Sigmoid colon (tissue), 7 donors: ENCODE measurements around the gene PPP2R2B. TPM values are rescaled to one million over a fixed set of nuclear protein-coding genes. Genes with fewer than 3 reads are reported as not detected.

ENCODE experiments used
- DNase-seq: peaks from one replicate; pipeline ENCODE4 v3.0.0-alpha.2; 2019
- H3K27ac ChIP-seq, 4 donors: fragments of 200-600 bp; sonication (generic); one replicate each; pipeline ENCODE4 v1.5.1; 2016 to 2019; ENCODE audit warnings: mild to moderate bottlenecking in 1 of 4
- H3K27me3 ChIP-seq, 3 donors: fragments of 200-600 bp; sonication (generic); one replicate each; pipeline ENCODE4 v1.5.1; 2019; ENCODE audit warnings: mild to moderate bottlenecking in 1 of 3
- H3K36me3 ChIP-seq, 4 donors: fragments of 200-600 bp; sonication (generic); one replicate each; pipeline ENCODE4 v1.5.1; 2016 to 2019
- H3K4me1 ChIP-seq, 4 donors: fragments of 200-600 bp; sonication (generic); one replicate each; pipeline ENCODE4 v1.5.1; 2017 to 2019
- H3K4me3 ChIP-seq, 4 donors: fragments of 200-600 bp; sonication (generic); one replicate each; pipeline ENCODE4 v1.5.1; 2017 to 2019; ENCODE audit warnings: mild to moderate bottlenecking in 2 of 4, moderate library complexity in 1 of 4
- H3K9me3 ChIP-seq, 4 donors: fragments of 200-600 bp in 3 of 4; sonication (generic) in 3 of 4; one replicate each; pipeline versions ENCODE4 v1.5.1 to v1.6.1; 2013 to 2019
- EP300 ChIP-seq, 4 donors: sonication (generic); formaldehyde crosslinking; IDR thresholded peaks; one replicate each; pipeline ENCODE4 v1.6.1; 2017; ENCODE audit warnings: antibody characterized with exemption in 4 of 4
- POLR2A ChIP-seq, 2 donors: fragments of 450-650 bp; IDR thresholded peaks; one replicate each; pipeline ENCODE4 v1.6.1; 2016; ENCODE audit warnings: antibody characterized with exemption in 2 of 2, mild to moderate bottlenecking in 2 of 2, moderate library complexity in 2 of 2
- POLR2AphosphoS5 ChIP-seq, 4 donors: sonication (generic); formaldehyde crosslinking; IDR thresholded peaks; one replicate each; pipeline ENCODE4 v1.6.1; 2017; ENCODE audit warnings: antibody characterized with exemption in 4 of 4
- WGBS, 2 donors: extraction: QIAGEN DNeasy Blood & Tissue Kit; methylation state at CpG; one replicate each; pipeline ENCODE4 v1.1.7; 2013; 5-methylcytosine and 5-hydroxymethylcytosine counted together
- intact Hi-C: fragments of 100-400 bp; cut with DNase I; formaldehyde crosslinking; loops from one replicate; pipeline ENCODE4 v1.15.1; 2023
- polyA plus RNA-seq, 3 donors: library from polyadenylated mRNA; stranded (reverse); fragments of 200-250 nt; gene quantifications; one replicate each; pipeline ENCODE4 v1.2.3, GENCODE V29; 2013
- total RNA-seq, 4 donors: library from RNA; depleted of rRNA; stranded (reverse); fragments of >200 nt; gene quantifications; one replicate each; pipeline ENCODE4 v1.1.0, GENCODE V29; 2016
- TF ChIP-seq, protein P1 (sequence below), 4 experiments: fragments of 450-650 bp in 3 of 4; fragments of 200-600 bp in 1 of 4; IDR thresholded peaks; one replicate each; pipeline ENCODE4 v1.5.1; 2016 to 2019; ENCODE audit warnings: antibody characterized with exemption in 4 of 4, mild to moderate bottlenecking in 3 of 4, moderate library complexity in 2 of 4
- donor health status: healthy with polysubstance abuse.
- donor health status: Bipolar disorder and iron deficiency.
- donor health status: healthy.

The PPP2R2B gene
- total and polyA plus RNA-seq, 7 donors, result 0.60 to 19.6 (median 7.4) TPM; not detected in 1

DNA sequence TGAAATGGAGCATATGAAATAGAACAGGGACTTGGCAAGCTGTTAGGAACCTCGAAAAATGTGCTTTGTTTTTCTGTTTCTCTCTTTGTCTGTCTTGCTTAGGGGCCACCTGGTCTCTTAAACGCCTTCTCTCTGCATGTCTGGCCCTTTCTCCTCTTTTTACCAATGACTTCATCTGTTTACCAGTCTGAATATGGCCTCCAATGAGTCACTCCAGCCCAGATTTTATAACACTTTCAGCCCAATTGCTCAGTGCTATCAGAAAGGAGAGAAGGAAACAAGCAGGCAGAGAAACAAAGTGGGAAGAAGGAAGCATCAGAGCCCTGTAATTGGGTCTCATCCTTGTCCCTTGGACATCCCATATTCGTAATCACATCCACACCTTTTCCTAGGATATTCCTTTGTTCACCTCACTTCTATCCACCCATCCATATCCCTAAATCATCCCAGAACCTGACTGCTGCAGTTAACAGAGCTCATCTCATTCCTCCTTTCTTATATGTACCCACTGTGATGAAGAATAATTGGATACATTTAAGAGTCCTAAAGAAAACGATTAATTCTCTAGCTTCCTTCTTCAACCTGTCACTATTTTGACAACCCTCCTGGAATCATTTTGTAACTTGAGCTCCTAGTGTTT, 210.8 kb downstream of the PPP2R2B start:
- WGBS, 2 donors, result 12 to 53% methylated on average over 4 of the region's 4 CpGs
- Histone ChIP-seq H3K4me3 (no peak overlapping the region), H3K36me3 (no peaks in the 10 kb centered on the region), H3K4me1 (peaks cover 0 to 22% (median 6%) of the 10 kb centered on the region in 4 donors), H3K27me3 (no peaks in the 10 kb centered on the region), H3K9me3 (no peaks in the 10 kb centered on the region), H3K27ac (peak overlapping the region in 3 of 4 donors; percentile 13 to 69 (median 41))
- TF ChIP-seq POLR2AphosphoS5 (IDR thresholded peaks at IDR 0.05) (peak in 2 of 4 donors; percentile 26 to 32), EP300 (IDR thresholded peaks at IDR 0.05) (no peak)
- intact Hi-C loops, result loop anchor here (10.0 kb wide), 1 partner anchor 297 kb away; no protein-coding TSS in a partner anchor
- DNase-seq, result no peak

DNA sequence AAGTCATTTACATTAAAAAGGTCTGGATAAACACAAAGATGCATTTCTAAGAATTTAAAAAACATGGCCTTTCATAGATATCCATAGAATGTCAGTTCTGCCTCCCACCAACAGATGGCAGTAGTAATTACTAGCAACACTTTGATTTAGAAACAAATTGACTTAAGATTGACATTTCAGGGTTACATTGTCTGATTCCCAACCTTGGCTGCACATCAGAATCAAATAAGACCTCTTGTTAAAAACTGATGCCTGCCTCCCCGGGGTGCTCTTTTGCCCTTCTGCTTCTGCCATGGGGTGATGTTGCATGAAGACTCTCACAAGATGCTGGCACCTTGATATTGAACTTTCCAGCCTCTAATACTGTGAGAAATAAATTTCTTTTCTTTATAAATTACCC, 216.3 kb downstream of the PPP2R2B start:
- Histone ChIP-seq H3K27ac (no peak overlapping the region), H3K4me1 (peaks cover 0 to 11% (median 2%) of the 10 kb centered on the region in 4 donors), H3K36me3 (no peaks in the 10 kb centered on the region), H3K9me3 (no peaks in the 10 kb centered on the region), H3K27me3 (no peaks in the 10 kb centered on the region), H3K4me3 (no peak overlapping the region)
- intact Hi-C loops, result loop anchor here (10.0 kb wide), 1 partner anchor 303 kb away; no protein-coding TSS in a partner anchor
- DNase-seq, result no peak
- no peak for TF ChIP-seq POLR2AphosphoS5 (IDR thresholded peaks at IDR 0.05)
- TF ChIP-seq, protein P1, sequence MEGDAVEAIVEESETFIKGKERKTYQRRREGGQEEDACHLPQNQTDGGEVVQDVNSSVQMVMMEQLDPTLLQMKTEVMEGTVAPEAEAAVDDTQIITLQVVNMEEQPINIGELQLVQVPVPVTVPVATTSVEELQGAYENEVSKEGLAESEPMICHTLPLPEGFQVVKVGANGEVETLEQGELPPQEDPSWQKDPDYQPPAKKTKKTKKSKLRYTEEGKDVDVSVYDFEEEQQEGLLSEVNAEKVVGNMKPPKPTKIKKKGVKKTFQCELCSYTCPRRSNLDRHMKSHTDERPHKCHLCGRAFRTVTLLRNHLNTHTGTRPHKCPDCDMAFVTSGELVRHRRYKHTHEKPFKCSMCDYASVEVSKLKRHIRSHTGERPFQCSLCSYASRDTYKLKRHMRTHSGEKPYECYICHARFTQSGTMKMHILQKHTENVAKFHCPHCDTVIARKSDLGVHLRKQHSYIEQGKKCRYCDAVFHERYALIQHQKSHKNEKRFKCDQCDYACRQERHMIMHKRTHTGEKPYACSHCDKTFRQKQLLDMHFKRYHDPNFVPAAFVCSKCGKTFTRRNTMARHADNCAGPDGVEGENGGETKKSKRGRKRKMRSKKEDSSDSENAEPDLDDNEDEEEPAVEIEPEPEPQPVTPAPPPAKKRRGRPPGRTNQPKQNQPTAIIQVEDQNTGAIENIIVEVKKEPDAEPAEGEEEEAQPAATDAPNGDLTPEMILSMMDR (IDR thresholded peaks at IDR 0.05), result peak in 3 of 4 experiments; percentile 15 to 68 (median 28)
- 89 to 92% methylated on average over 1 of the region's 1 CpG for WGBS, 2 donors

DNA sequence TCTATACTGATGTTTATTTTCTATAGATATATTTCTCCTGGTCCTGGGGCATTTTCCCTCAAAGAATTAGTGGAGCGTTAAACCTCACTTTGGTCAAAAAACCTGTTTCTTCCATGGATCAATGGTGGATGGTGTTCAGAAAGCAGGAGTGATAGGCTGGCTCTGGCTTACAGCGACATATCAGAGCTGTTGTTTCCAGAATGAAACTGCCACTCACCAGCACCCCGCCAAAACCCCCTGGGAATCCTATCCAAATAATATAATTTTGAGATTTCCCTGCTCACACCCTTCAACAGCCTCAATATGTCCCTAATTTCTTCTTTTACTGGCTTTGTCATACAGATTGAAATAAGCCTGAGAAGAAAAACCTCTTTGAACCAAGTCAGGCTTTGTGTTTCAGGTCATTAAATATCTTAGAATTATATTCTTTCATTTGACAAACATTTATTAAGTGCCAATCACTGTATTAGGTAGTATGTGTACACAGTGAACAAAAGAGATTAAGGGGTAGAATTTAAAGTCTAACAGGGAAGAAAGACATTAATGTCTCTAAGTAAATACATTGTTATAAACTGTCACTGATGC, 218.1 kb downstream of the PPP2R2B start:
- Histone ChIP-seq H3K9me3 (no peaks in the 10 kb centered on the region), H3K27ac (no peak overlapping the region), H3K27me3 (no peaks in the 10 kb centered on the region), H3K36me3 (no peaks in the 10 kb centered on the region), H3K4me1 (no peaks in the 10 kb centered on the region), H3K4me3 (no peak overlapping the region)
- no peak for TF ChIP-seq POLR2A (IDR thresholded peaks at IDR 0.05)
- TF ChIP-seq POLR2AphosphoS5 (IDR thresholded peaks at IDR 0.05), result no peak
- TF ChIP-seq EP300 (IDR thresholded peaks at IDR 0.05), result no peak
- TF ChIP-seq, protein P1 (IDR thresholded peaks at IDR 0.05), result no peak
- WGBS, 2 donors, result 86 to 91% methylated on average over 3 of the region's 3 CpGs
- intact Hi-C loops, result loop anchor here (10.0 kb wide), 1 partner anchor 304 kb away; no protein-coding TSS in a partner anchor
- no peak for DNase-seq

DNA sequence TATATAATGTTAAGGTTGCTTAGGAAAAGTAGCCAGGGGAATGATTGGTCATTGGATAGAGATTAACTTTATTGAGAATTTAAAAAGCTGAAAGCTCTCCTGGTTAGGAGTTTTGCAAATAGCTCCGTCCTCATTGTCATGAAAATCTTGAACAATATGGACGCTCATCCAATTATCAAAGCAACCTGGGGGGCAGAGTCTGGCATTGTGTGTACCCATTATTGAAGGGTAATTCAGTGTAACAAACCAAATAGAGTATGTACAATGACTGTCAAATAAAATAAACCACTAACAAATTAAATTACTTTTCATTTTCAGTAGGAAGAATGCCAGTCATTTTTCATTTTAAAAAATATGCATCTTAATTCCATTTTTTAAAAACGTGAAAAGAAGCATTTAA, 218.6 kb downstream of the PPP2R2B start:
- TF ChIP-seq, protein P1 (IDR thresholded peaks at IDR 0.05), result no peak
- TF ChIP-seq POLR2AphosphoS5 (IDR thresholded peaks at IDR 0.05) (no peak), EP300 (IDR thresholded peaks at IDR 0.05) (no peak), POLR2A (IDR thresholded peaks at IDR 0.05) (no peak)
- H3K4me3 ChIP-seq, result no peak overlapping the region
- DNase-seq, result no peak
- no peaks in the 10 kb centered on the region for H3K27me3 ChIP-seq
- intact Hi-C loops, result loop anchor here (10.0 kb wide), 1 partner anchor 305 kb away; no protein-coding TSS in a partner anchor
- H3K4me1 ChIP-seq, result no peaks in the 10 kb centered on the region
- H3K36me3 ChIP-seq, result no peaks in the 10 kb centered on the region
- WGBS, 2 donors, result 61 to 70% methylated on average over 3 of the region's 3 CpGs
- H3K27ac ChIP-seq, result no peak overlapping the region
- no peaks in the 10 kb centered on the region for H3K9me3 ChIP-seq

DNA sequence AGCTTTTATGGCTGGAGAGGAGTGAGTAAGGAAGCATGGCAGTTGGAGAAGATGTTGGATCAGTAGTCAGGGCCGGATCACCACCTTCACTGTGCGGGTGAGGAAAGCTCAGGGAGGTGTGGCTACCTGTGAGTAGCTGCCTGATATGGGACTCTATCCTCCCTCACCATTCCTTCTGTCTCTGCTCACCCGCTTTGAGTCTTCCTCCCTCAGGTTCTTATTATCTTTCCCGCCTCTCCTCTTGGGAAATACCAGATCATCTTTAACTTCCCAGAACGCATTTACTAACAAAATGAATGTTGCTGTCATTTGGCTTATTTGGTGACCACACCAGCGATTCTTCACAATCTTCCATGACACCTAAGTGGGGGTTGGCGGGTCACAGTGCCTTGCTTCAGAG, 221.9 kb downstream of the PPP2R2B start:
- H3K36me3 ChIP-seq, result no peaks in the 10 kb centered on the region

More for the DNA sequence above, 221.9 kb downstream of the PPP2R2B start:
- H3K4me1 ChIP-seq, result no peaks in the 10 kb centered on the region
- 86 to 88% methylated on average over 7 of the region's 7 CpGs for WGBS, 2 donors
- no peak overlapping the region for H3K27ac ChIP-seq
- TF ChIP-seq, protein P1 (IDR thresholded peaks at IDR 0.05), result no peak
- TF ChIP-seq POLR2AphosphoS5 (IDR thresholded peaks at IDR 0.05) (no peak), POLR2A (IDR thresholded peaks at IDR 0.05) (no peak), EP300 (IDR thresholded peaks at IDR 0.05) (no peak)
- H3K27me3 ChIP-seq, result no peaks in the 10 kb centered on the region
- H3K9me3 ChIP-seq, result no peaks in the 10 kb centered on the region
- DNase-seq, result no peak
- intact Hi-C loops, result no loop called here
- no peak overlapping the region for H3K4me3 ChIP-seq
